ENCODE measurements around the gene XYLT1. TPM values are rescaled to one million over a fixed set of nuclear protein-coding genes. Genes with fewer than 3 reads are reported as not detected.
A peak's percentile ranks its signal among the peaks of the same experiment; 100 is the strongest.

XYLT1 gene
- total RNA-seq, 8 experiments from 2014 or later = 1.2 to 22.0 (median 6.3) TPM

- H3K27ac ChIP-seq = no peak overlapping the region
- ATAC-seq (replicated peaks in 6 of 8) = no peak
- 8 to 100% (median 60%) methylated on average over 1 to 2 of the region's 2 CpGs; no CpG with 5 or more reads in 3 of the 10 experiments for WGBS, 10 experiments
Measured at GRCh38 chr16:17069681-17070080, 401.1 kb downstream of the XYLT1 start.

DNA sequence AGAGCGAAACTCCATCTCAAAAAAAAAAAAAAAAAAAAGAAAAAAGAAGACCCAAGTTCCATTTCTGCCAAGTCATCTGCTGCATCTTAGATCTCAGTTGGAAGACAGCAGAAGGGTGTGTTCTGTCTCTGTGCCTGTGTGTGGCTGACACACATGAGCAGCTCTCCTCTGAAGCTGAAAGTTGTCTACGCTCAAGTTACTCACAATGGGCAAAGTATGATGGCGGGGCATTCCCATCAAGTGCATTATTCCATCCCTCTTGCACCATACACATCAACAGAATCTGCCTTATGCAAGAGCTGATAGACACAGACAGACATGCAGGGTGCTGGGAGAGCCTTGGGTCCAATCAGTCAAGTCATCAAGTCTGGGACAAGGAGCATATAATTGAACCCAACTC is 402.2 kb downstream of the XYLT1 start:
- in situ Hi-C loops (cut with MboI; ENCODE audit: low pct_unique_long_range_greater_than_20kb in 2 of 9, low sequenced_read_pairs in 9 of 9, unreplicated experiment in 9 of 9) = loop anchor here in 1 of 9 experiments (25.0 kb wide), 1 partner anchor 394 kb away; the partner anchor contains the start of gene XYLT1
- no peak overlapping the region for H3K4me3 ChIP-seq
- no peak overlapping the region for H3K27ac ChIP-seq
- ATAC-seq (replicated peaks in 6 of 8) = peak in 1 of 8 experiments; percentile 10
- H3K4me1 ChIP-seq (replicated peaks in 1 of 2) = peaks cover 7 to 15% of the 10 kb centered on the region in 2 donors
- 20 to 100% (median 95%) methylated on average over 1 to 3 of the region's 3 CpGs; no CpG with 5 or more reads in 2 of the 10 experiments for WGBS, 10 experiments

More at GRCh38 chr16:17069681-17070080, 401.1 kb downstream of the XYLT1 start:
- Histone ChIP-seq H3K4me1 (replicated peaks in 1 of 2) (peaks cover 0 to 10% of the 10 kb centered on the region in 2 donors), H3K4me3 (no peak overlapping the region)
- in situ Hi-C loops (cut with MboI; ENCODE audit: low pct_unique_long_range_greater_than_20kb in 2 of 9, low sequenced_read_pairs in 9 of 9, unreplicated experiment in 9 of 9) = loop anchor here in 1 of 9 experiments (25.0 kb wide), 1 partner anchor 393 kb away; the partner anchor contains the start of gene XYLT1

- WGBS, 10 experiments = 65 to 100% (median 75%) methylated on average over 1 to 4 of the region's 4 CpGs; no CpG with 5 or more reads in 1 of the 10 experiments
Measured at GRCh38 chr16:17067882-17068281, 402.9 kb downstream of the XYLT1 start.

DNA sequence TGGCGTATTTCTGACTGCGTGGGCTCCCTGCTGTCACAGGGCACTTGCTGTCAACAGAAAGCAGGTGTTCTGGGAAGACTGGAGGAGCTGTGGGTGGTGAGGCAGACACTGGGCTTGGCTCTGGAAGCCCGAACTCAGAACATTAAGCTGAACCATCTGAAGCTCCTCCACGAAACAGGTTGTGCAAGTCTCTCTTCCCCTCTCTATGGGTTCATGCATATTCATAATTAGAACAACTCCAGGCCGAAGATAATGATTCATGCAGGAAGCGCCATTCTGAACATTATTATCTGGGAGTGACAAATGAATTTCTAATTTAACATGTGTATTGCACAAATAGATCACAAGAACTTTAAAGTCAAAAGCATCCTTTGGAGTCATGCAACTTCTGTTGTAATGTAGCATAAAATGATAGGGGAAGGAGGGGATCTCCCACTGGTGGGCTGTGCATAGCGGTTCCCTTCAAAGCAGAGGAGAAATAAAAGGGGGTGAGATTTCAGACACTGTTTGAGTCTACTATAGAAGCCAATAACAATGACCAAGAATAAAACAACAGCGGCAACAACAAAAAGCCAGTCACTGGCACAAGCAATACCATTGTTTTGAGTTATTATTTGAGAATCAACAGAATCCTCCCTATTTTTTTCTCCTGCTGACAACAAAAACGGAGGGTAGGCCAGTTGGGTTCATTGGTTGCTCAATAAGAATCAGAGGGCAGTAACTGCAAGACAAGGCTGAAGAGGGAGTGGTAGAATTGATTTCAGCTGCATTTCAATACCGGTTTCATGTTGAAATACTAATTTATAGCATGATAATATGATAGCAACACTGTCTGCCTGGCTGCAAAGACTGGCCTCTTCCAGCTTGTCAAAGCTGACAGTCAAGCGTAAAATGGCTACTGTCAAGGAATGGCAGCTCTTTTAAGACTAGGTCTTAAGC is 407.3 kb downstream of the XYLT1 start:
- in situ Hi-C loops (cut with MboI; ENCODE audit: low pct_unique_long_range_greater_than_20kb in 2 of 9, low sequenced_read_pairs in 9 of 9, unreplicated experiment in 9 of 9) = loop anchor here in 1 of 9 experiments (25.0 kb wide), 1 partner anchor 399 kb away; the partner anchor contains the start of gene XYLT1
- Histone ChIP-seq H3K4me3 (no peak overlapping the region), H3K4me1 (replicated peaks in 1 of 2) (peaks cover 10 to 16% of the 10 kb centered on the region in 2 donors), H3K27ac (no peak overlapping the region)
- 8 to 64% (median 38%) methylated on average over 1 to 11 of the region's 11 CpGs; no CpG with 5 or more reads in 2 of the 10 experiments for WGBS, 10 experiments
- peak in 7 of 8 experiments; percentile 24 to 87 (median 78) for ATAC-seq (replicated peaks in 6 of 8)

More at GRCh38 chr16:17067882-17068281, 402.9 kb downstream of the XYLT1 start:
- Histone ChIP-seq H3K4me3 (no peak overlapping the region), H3K4me1 (replicated peaks in 1 of 2) (peaks cover 13 to 20% of the 10 kb centered on the region in 2 donors), H3K27ac (no peak overlapping the region)
- in situ Hi-C loops (cut with MboI; ENCODE audit: low pct_unique_long_range_greater_than_20kb in 2 of 9, low sequenced_read_pairs in 9 of 9, unreplicated experiment in 9 of 9) = loop anchor here in 1 of 9 experiments (25.0 kb wide), 1 partner anchor 394 kb away; the partner anchor contains the start of gene XYLT1
- ATAC-seq (replicated peaks in 6 of 8) = no peak

DNA sequence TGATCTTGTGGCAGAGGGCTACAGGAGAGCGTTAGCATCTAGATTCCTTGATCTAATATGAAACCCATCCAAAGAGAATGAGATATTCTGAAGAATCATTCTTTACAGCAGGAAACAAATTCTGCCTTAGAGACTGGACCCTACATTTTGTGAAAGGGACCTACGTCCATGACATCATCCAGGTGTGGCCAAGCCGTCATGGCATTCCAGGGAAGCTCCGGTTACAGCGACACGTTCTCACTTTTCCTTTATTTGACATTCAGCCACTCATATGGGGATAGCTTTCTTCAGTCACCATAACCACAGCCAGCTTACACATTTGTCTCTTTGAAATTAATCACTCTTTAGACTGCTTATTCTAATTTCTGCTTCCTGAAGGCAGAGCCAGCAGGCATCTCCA is 408.1 kb downstream of the XYLT1 start:
- no peak overlapping the region for H3K27ac ChIP-seq
- WGBS, 10 experiments = 13 to 100% (median 77%) methylated on average over 1 to 6 of the region's 6 CpGs; no CpG with 5 or more reads in 1 of the 10 experiments
- peaks cover 10 to 16% of the 10 kb centered on the region in 2 donors for H3K4me1 ChIP-seq (replicated peaks in 1 of 2)
- peak in 1 of 8 experiments; percentile 9 for ATAC-seq (replicated peaks in 6 of 8)
- in situ Hi-C loops (cut with MboI; ENCODE audit: low pct_unique_long_range_greater_than_20kb in 2 of 9, low sequenced_read_pairs in 9 of 9, unreplicated experiment in 9 of 9) = loop anchor here in 1 of 9 experiments (25.0 kb wide), 1 partner anchor 400 kb away; the partner anchor contains the start of gene XYLT1
- H3K4me3 ChIP-seq = no peak overlapping the region

DNA sequence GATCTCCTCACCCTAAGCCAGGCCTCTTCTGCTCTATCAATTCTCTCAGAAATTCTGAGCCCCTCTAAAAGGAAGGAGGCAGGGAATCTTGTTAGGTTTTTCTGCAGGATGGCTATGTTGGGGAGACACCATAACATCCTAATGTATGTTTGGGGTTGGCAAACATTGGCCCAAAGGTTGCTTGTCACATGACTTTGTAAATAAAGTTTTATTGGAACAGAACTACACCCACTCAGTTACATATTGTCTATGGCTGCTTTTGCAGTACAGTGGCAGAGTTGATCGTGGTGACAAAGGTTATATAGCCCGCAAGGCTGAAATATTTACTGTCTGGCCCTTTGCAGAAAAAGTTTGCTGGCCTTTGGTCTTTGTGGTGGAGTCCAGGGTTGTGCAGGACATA is 409.4 kb downstream of the XYLT1 start:
- 17 to 100% (median 93%) methylated on average over 1 to 2 of the region's 2 CpGs; no CpG with 5 or more reads in 4 of the 10 experiments for WGBS, 10 experiments
- ATAC-seq (replicated peaks in 6 of 8) = no peak
- no peak overlapping the region for H3K27ac ChIP-seq
- in situ Hi-C loops (cut with MboI; ENCODE audit: low pct_unique_long_range_greater_than_20kb in 2 of 9, low sequenced_read_pairs in 9 of 9, unreplicated experiment in 9 of 9) = loop anchor here in 1 of 9 experiments (25.0 kb wide), 1 partner anchor 401 kb away; the partner anchor contains the start of gene XYLT1
- H3K4me1 ChIP-seq (replicated peaks in 1 of 2) = peaks cover 10 to 16% of the 10 kb centered on the region in 2 donors
- no peak overlapping the region for H3K4me3 ChIP-seq

- Histone ChIP-seq H3K4me3 (no peak overlapping the region), H3K27ac (no peak overlapping the region), H3K4me1 (replicated peaks in 1 of 2) (peaks cover 5 to 8% of the 10 kb centered on the region in 2 donors)
- no peak for ATAC-seq (replicated peaks in 6 of 8)
- 30 to 98% (median 85%) methylated on average over 2 to 7 of the region's 7 CpGs; no CpG with 5 or more reads in 4 of the 10 experiments for WGBS, 10 experiments
- in situ Hi-C loops (cut with MboI; ENCODE audit: low pct_unique_long_range_greater_than_20kb in 2 of 9, low sequenced_read_pairs in 9 of 9, unreplicated experiment in 9 of 9) = loop anchor here in 1 of 9 experiments (25.0 kb wide), 1 partner anchor 404 kb away; the partner anchor contains the start of gene XYLT1
Measured at GRCh38 chr16:17058471-17058870, 412.3 kb downstream of the XYLT1 start.

GRCh38 chr16:17056666-17057065 is 414.1 kb downstream of the XYLT1 start:
- Histone ChIP-seq H3K4me3 (no peak overlapping the region), H3K27ac (no peak overlapping the region), H3K4me1 (replicated peaks in 1 of 2) (no peaks in the 10 kb centered on the region)
- no peak for ATAC-seq (replicated peaks in 6 of 8)
- in situ Hi-C loops (cut with MboI; ENCODE audit: low pct_unique_long_range_greater_than_20kb in 2 of 9, low sequenced_read_pairs in 9 of 9, unreplicated experiment in 9 of 9) = loop anchor here in 1 of 9 experiments (25.0 kb wide), 1 partner anchor 406 kb away; the partner anchor contains the start of gene XYLT1
- WGBS, 10 experiments = 100% methylated on average over 1 of the region's 1 CpG; no CpG with 5 or more reads in 9 of the 10 experiments

- in situ Hi-C loops (cut with MboI; ENCODE audit: low pct_unique_long_range_greater_than_20kb in 2 of 9, low sequenced_read_pairs in 9 of 9, unreplicated experiment in 9 of 9) = loop anchor here in 1 of 9 experiments (25.0 kb wide), 1 partner anchor 409 kb away; the partner anchor contains the start of gene XYLT1
- no peak overlapping the region for H3K4me3 ChIP-seq
- 0 to 86% (median 14%) methylated on average over 1 to 4 of the region's 4 CpGs; no CpG with 5 or more reads in 2 of the 10 experiments for whole genome bisulfite sequencing, 10 experiments
- H3K4me1 ChIP-seq (replicated peaks in 1 of 2) = no peaks in the 10 kb centered on the region
- no peak overlapping the region for H3K27ac ChIP-seq
- no peak for ATAC-seq (replicated peaks in 6 of 8)
Measured at GRCh38 chr16:17053536-17054160, 417.1 kb downstream of the XYLT1 start.

All from motor neuron (in vitro differentiated cells).